Naive thymus-derived CD4-positive, alpha-beta T cell (primary cell): ENCODE measurements around the gene TTLL9. TPM values are rescaled to one million over a fixed set of nuclear protein-coding genes. Genes with fewer than 3 reads are reported as not detected.

Source experiments
- ATAC-seq: fragments of 150-1000 bp; cut with Tn5 transposase; 2 replicates; pipeline ENCODE4 v1.10.0; 2021; ENCODE audit warnings: mild to moderate bottlenecking, moderate library complexity
- CTCF ChIA-PET: fragments of 350-600 bp; sonication (Branson Sonifier 250); formaldehyde crosslinking; loops from one replicate; lab custom pipeline; 2021; ENCODE audit warnings: antibody characterized with exemption; lab: Charles Lee
- POLR2A ChIA-PET: fragments of 350-600 bp; sonication (Branson Sonifier 250); formaldehyde crosslinking; loops from one replicate; lab custom pipeline; 2021; ENCODE audit warnings: antibody characterized with exemption, inconsistent platforms; lab: Charles Lee
- DNase-seq, 9 donors: peaks; one replicate each; pipeline versions ENCODE4 v3.0.0 to v3.0.0-alpha.2; 2020 to 2022; ENCODE audit warnings: mixed read lengths in 1 of 9
- H3K27ac ChIP-seq: one replicate; pipeline ENCODE4 v1.7.0; 2013; ENCODE audit warnings: mild to moderate bottlenecking, low read depth, low read length, moderate library complexity
- H3K27me3 ChIP-seq, 2 donors: one replicate each; pipeline ENCODE4 v1.7.0; 2013; ENCODE audit warnings: low read length in 2 of 2, mild to moderate bottlenecking in 2 of 2, moderate library complexity in 2 of 2; ENCODE audit not compliant: control insufficient read depth in 2 of 2, insufficient read depth in 2 of 2
- H3K36me3 ChIP-seq, 3 experiments: 1 replicate in 2 of 3; 2 replicates in 1 of 3; pipeline ENCODE4 v1.7.0; 2013; ENCODE audit warnings: low read length in 3 of 3, mild to moderate bottlenecking in 3 of 3, moderate library complexity in 1 of 3; ENCODE audit not compliant: insufficient read depth in 3 of 3, control insufficient read depth in 2 of 3
- H3K4me1 ChIP-seq, 2 donors: one replicate each; pipeline ENCODE4 v1.7.0; 2013; ENCODE audit warnings: low read length in 2 of 2, mild to moderate bottlenecking in 2 of 2, moderate library complexity in 1 of 2; ENCODE audit not compliant: control insufficient read depth in 2 of 2, insufficient read depth in 2 of 2
- H3K4me3 ChIP-seq: 2 replicates; pipeline ENCODE4 v1.7.0; 2013; ENCODE audit warnings: mild to moderate bottlenecking, low read length
- H3K9me3 ChIP-seq, 3 experiments: 1 replicate in 2 of 3; 2 replicates in 1 of 3; pipeline ENCODE4 v1.7.0; 2013; ENCODE audit warnings: low read length in 3 of 3; ENCODE audit not compliant: control insufficient read depth in 2 of 3
- H3K27ac Mint-ChIP-seq, 9 donors: one replicate each; pipeline ENCODE4 v1.8.0; 2020 to 2022; ENCODE audit warnings: mixed read lengths in 9 of 9, mild to moderate bottlenecking in 8 of 9, moderate library complexity in 5 of 9, inconsistent platforms in 2 of 9
- H3K27me3 Mint-ChIP-seq, 5 donors: one replicate each; pipeline ENCODE4 v1.8.0; 2021 to 2022; ENCODE audit warnings: mixed read lengths in 5 of 5, mild to moderate bottlenecking in 1 of 5
- H3K36me3 Mint-ChIP-seq, 5 donors: one replicate each; pipeline ENCODE4 v1.8.0; 2020 to 2022; ENCODE audit warnings: mixed read lengths in 5 of 5, mild to moderate bottlenecking in 3 of 5, inconsistent platforms in 1 of 5
- H3K4me1 Mint-ChIP-seq, 7 donors: one replicate each; pipeline ENCODE4 v1.8.0; 2020 to 2022; ENCODE audit warnings: mixed read lengths in 7 of 7, mild to moderate bottlenecking in 3 of 7, inconsistent platforms in 1 of 7
- H3K4me3 Mint-ChIP-seq, 10 donors: one replicate each; pipeline ENCODE4 v1.8.0; 2020 to 2022; ENCODE audit warnings: mild to moderate bottlenecking in 10 of 10, mixed read lengths in 10 of 10, moderate library complexity in 6 of 10, inconsistent platforms in 2 of 10
- H3K9me3 Mint-ChIP-seq, 11 donors: one replicate each; pipeline ENCODE4 v1.8.0; 2020 to 2022; ENCODE audit warnings: mixed read lengths in 11 of 11, mild to moderate bottlenecking in 4 of 11, inconsistent platforms in 1 of 11, moderate library complexity in 1 of 11
- intact Hi-C, 2 donors: fragments of 100-400 bp; cut with micrococcal nuclease; formaldehyde crosslinking; loops; one replicate each; pipeline ENCODE4 v1.15.1; 2023
- polyA plus RNA-seq, 2 donors: library from polyadenylated mRNA; unstranded; fragments of 300-500 nt; fragmentation: Illumina TruSeq; gene quantifications; one replicate each; pipeline ENCODE4 v1.2.3, GENCODE V29; 2021
- total RNA-seq, 6 experiments: library from RNA in 5 of 6; stranded (reverse) in 5 of 6; gene quantifications; 1 replicate in 5 of 6; 2 replicates in 1 of 6; pipeline ENCODE4 v1.2.3 and lab custom pipeline; 2021 to 2026

The TTLL9 gene
- total and polyA plus RNA-seq, 7 experiments from 2014 or later = not detected

DNA sequence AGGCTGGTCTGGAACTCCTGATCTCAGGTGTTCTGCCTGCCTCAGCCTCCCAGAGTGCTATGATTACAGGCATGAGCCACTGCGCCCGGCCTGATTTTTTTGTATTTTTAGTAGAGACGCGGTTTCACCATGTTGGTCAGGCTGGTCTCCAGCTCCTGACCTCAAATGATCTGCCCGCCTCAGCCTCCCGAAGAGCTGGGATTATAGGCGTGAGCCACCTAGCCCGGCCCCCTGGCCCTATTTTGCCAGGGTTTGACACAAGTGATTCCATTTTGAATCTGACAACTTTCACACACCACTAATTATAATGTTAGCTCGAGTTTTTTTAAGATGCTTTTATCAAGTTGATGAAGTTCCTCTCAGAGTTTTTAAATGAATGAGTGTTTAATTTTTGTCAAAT is 25.6 kb downstream of the TTLL9 start:
- H3K27me3 ChIP-seq = no peaks in the 10 kb centered on the region
- H3K27me3 Mint-ChIP-seq = peaks cover 8 to 18% (median 16%) of the 10 kb centered on the region in 5 donors
- no peaks in the 10 kb centered on the region for H3K9me3 ChIP-seq
- ATAC-seq (no peak), DNase-seq (no peak)
- no peak overlapping the region for H3K27ac ChIP-seq
- H3K36me3 ChIP-seq = no peaks in the 10 kb centered on the region
- peaks cover 0 to 3% (median 0%) of the 10 kb centered on the region in 7 donors for H3K4me1 Mint-ChIP-seq
- no peak overlapping the region for H3K27ac Mint-ChIP-seq
- H3K4me3 ChIP-seq = no peak overlapping the region
- no peaks in the 10 kb centered on the region for H3K4me1 ChIP-seq
- CTCF ChIA-PET = no interaction called here
- intact Hi-C loops = no loop called here
- peaks cover 0 to 4% (median 0%) of the 10 kb centered on the region in 5 donors for H3K36me3 Mint-ChIP-seq
- POLR2A ChIA-PET = no interaction called here
- H3K4me3 Mint-ChIP-seq = no peak overlapping the region
- H3K9me3 Mint-ChIP-seq = peaks cover 0 to 9% (median 4%) of the 10 kb centered on the region in 11 donors

- no peaks in the 10 kb centered on the region for H3K36me3 ChIP-seq
- H3K9me3 ChIP-seq = no peaks in the 10 kb centered on the region
- Mint-ChIP-seq H3K27me3 (peaks cover 8 to 16% (median 15%) of the 10 kb centered on the region in 5 donors), H3K9me3 (peaks cover 0 to 9% (median 4%) of the 10 kb centered on the region in 11 donors), H3K27ac (no peak overlapping the region), H3K36me3 (peaks cover 0 to 4% (median 0%) of the 10 kb centered on the region in 5 donors), H3K4me1 (peaks cover 0 to 3% (median 0%) of the 10 kb centered on the region in 7 donors), H3K4me3 (no peak overlapping the region)
- no peaks in the 10 kb centered on the region for H3K27me3 ChIP-seq
- no peak overlapping the region for H3K27ac ChIP-seq
- ChIA-PET POLR2A (no interaction called here), CTCF (no interaction called here)
- DNase-seq = no peak
- no peak for ATAC-seq
- H3K4me1 ChIP-seq = no peaks in the 10 kb centered on the region
- H3K4me3 ChIP-seq = no peak overlapping the region
- intact Hi-C loops = no loop called here
Observed at GRCh38 chr20:31897541-31897940, 27.1 kb downstream of the TTLL9 start.

DNA sequence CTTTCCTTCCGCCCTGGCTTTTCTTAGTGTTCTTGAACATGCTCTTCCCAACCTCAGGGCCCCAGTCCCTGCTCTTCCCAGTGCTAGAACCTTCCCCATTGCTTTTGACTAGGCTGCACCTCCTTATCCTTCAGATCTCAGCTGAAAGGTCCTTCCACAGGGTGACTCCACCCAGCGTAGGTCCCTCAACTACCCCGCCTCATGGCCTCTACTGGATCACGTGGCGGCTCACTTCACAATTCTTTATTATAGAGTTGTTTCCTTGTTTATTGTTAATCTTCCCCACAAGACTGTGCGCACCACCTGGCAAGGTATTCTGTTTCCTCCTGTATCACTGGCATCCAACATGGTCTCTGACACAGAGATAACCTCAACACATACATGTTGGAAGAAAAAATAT is 31.2 kb downstream of the TTLL9 start:
- peaks cover 0 to 2% (median 0%) of the 10 kb centered on the region in 11 donors for H3K9me3 Mint-ChIP-seq
- no peaks in the 10 kb centered on the region for H3K4me1 Mint-ChIP-seq
- H3K4me3 Mint-ChIP-seq = no peak overlapping the region
- Histone ChIP-seq H3K27ac (no peak overlapping the region), H3K27me3 (no peaks in the 10 kb centered on the region), H3K9me3 (no peaks in the 10 kb centered on the region), H3K4me3 (no peak overlapping the region), H3K36me3 (no peaks in the 10 kb centered on the region), H3K4me1 (no peaks in the 10 kb centered on the region)
- H3K36me3 Mint-ChIP-seq = no peaks in the 10 kb centered on the region
- ATAC-seq (no peak), DNase-seq (no peak)
- POLR2A ChIA-PET = no interaction called here
- H3K27ac Mint-ChIP-seq = no peak overlapping the region
- intact Hi-C loops = no loop called here
- H3K27me3 Mint-ChIP-seq = peaks cover 5 to 20% (median 8%) of the 10 kb centered on the region in 5 donors
- CTCF ChIA-PET = no interaction called here

DNA sequence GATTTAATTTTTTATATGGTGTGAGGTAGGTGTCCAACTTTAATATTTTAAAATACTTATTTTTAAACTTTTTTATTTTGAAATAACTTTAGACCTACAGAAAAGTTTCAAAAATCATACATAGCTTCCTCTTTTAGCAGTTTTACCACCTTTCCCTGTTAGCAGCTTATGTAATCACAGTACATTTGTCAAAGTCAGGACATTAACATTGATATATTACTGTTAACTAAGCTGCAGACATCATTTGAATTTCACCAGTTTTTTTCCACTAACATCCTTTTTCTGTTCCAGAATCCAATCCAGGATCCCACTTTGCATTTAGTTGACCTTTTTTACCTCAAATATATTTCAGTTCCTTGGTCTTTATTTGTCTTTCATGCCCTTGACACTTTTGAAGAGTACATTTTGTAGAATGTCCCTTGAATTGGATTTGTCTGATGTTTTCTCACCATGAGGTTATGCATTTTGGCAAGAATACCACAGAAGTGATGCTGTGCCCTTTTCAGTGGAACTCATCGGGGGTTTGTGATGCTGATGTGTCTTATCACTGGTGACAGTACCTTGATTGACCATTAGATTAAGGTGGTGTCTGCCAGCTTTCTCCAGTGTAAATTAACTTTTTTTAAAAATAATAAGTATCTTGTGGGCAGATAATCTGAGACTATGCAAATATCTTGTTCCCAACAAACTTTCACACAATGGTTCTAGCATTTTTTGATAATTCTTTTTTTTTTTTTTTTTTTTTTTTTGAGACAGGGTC is 33.4 kb downstream of the TTLL9 start:
- Mint-ChIP-seq H3K36me3 (no peaks in the 10 kb centered on the region), H3K27me3 (peaks cover 0 to 14% (median 5%) of the 10 kb centered on the region in 5 donors), H3K4me1 (peaks cover 0 to 3% (median 0%) of the 10 kb centered on the region in 7 donors), H3K27ac (no peak overlapping the region), H3K4me3 (no peak overlapping the region), H3K9me3 (peaks cover 0 to 2% (median 0%) of the 10 kb centered on the region in 11 donors)
- CTCF ChIA-PET = interaction anchor here (0.6 kb wide), 1 partner anchor 14 kb away, joined by 3 read pairs; no protein-coding TSS in a partner anchor
- Histone ChIP-seq H3K27ac (no peak overlapping the region), H3K4me3 (no peak overlapping the region), H3K4me1 (no peaks in the 10 kb centered on the region), H3K9me3 (no peaks in the 10 kb centered on the region), H3K27me3 (no peaks in the 10 kb centered on the region), H3K36me3 (no peaks in the 10 kb centered on the region)
- intact Hi-C loops = no loop called here
- ATAC-seq (no peak), DNase-seq (no peak)
- POLR2A ChIA-PET = no interaction called here

GRCh38 chr20:31906001-31906400 is 35.6 kb downstream of the TTLL9 start:
- Histone ChIP-seq H3K27ac (no peak overlapping the region), H3K9me3 (no peaks in the 10 kb centered on the region), H3K36me3 (no peaks in the 10 kb centered on the region), H3K4me3 (no peak overlapping the region), H3K27me3 (no peaks in the 10 kb centered on the region), H3K4me1 (no peaks in the 10 kb centered on the region)
- peaks cover 0 to 3% (median 0%) of the 10 kb centered on the region in 7 donors for H3K4me1 Mint-ChIP-seq
- ChIA-PET CTCF (no interaction called here), POLR2A (no interaction called here)
- H3K27ac Mint-ChIP-seq = no peak overlapping the region
- DNase-seq (no peak), ATAC-seq (no peak)
- H3K27me3 Mint-ChIP-seq = peaks cover 0 to 10% (median 0%) of the 10 kb centered on the region in 5 donors
- peaks cover 0 to 2% (median 0%) of the 10 kb centered on the region in 11 donors for H3K9me3 Mint-ChIP-seq
- H3K36me3 Mint-ChIP-seq = no peaks in the 10 kb centered on the region
- intact Hi-C loops = no loop called here
- H3K4me3 Mint-ChIP-seq = no peak overlapping the region

- Histone ChIP-seq H3K9me3 (no peaks in the 10 kb centered on the region), H3K36me3 (no peaks in the 10 kb centered on the region), H3K4me1 (no peaks in the 10 kb centered on the region), H3K27me3 (no peaks in the 10 kb centered on the region), H3K4me3 (no peak overlapping the region), H3K27ac (no peak overlapping the region)
- H3K27ac Mint-ChIP-seq = no peak overlapping the region
- H3K9me3 Mint-ChIP-seq = peaks cover 0 to 2% (median 0%) of the 10 kb centered on the region in 11 donors
- H3K4me3 Mint-ChIP-seq = no peak overlapping the region
- DNase-seq (no peak), ATAC-seq (no peak)
- peaks cover 0 to 3% (median 0%) of the 10 kb centered on the region in 7 donors for H3K4me1 Mint-ChIP-seq
- peaks cover 0 to 10% (median 0%) of the 10 kb centered on the region in 5 donors for H3K27me3 Mint-ChIP-seq
- ChIA-PET CTCF (no interaction called here), POLR2A (interaction anchor here (0.5 kb wide), 1 partner anchor 830 kb away, joined by 3 read pairs; no protein-coding TSS in a partner anchor)
- intact Hi-C loops = no loop called here
- no peaks in the 10 kb centered on the region for H3K36me3 Mint-ChIP-seq
Observed at GRCh38 chr20:31907046-31907445, 36.6 kb downstream of the TTLL9 start.
